ENCODE measurements around the gene ZNF584.
"Not testable (repeated sequence)": the region's sequence is repeated elsewhere in the genome, so short reads cannot be mapped to it uniquely, and the experiment has no call there.

Gene ZNF584

GRCh38 chr19:58386576-58387337, 21.7 kb upstream of the ZNF584 start, which contains the start of gene RPS5:
TSS of gene RPS5 (plus strand) at chr19:58387269. CDS start at chr19:58388138, 869 bp downstream.
- peak; percentile 94 for DNase-seq

GRCh38 chr19:58387338-58388174, 20.9 kb upstream of the ZNF584 start:
- DNase-seq = no peak

- no peak for DNase-seq
Observed at GRCh38 chr19:58388175-58388526, 20.3 kb upstream of the ZNF584 start.

- no peak for DNase-seq
Observed at GRCh38 chr19:58392945-58393724, 15.3 kb upstream of the ZNF584 start.

GRCh38 chr19:58393725-58394033, 14.8 kb upstream of the ZNF584 start:
- DNase-seq = no peak

GRCh38 chr19:58394821-58395219, 13.6 kb upstream of the ZNF584 start:
- no peak for DNase-seq

GRCh38 chr19:58395220-58395978, 13.1 kb upstream of the ZNF584 start, which contains the start of gene RNF225:
TSS of gene RNF225 (plus strand) at chr19:58395656. CDS start at chr19:58396090, 434 bp downstream.
- no peak for DNase-seq

GRCh38 chr19:58395979-58396627, 12.3 kb upstream of the ZNF584 start:
- DNase-seq = no peak

GRCh38 chr19:58396691-58397532, 11.5 kb upstream of the ZNF584 start:
- no peak for DNase-seq

- no peak for DNase-seq
Observed at GRCh38 chr19:58397533-58398037, 10.9 kb upstream of the ZNF584 start.

- DNase-seq = no peak
Observed at GRCh38 chr19:58398087-58398486, 10.4 kb upstream of the ZNF584 start.

- DNase-seq = no peak
Observed at GRCh38 chr19:58398545-58398944, 9.9 kb upstream of the ZNF584 start.

GRCh38 chr19:58399903-58400302, 8.5 kb upstream of the ZNF584 start:
- no peak for DNase-seq

- DNase-seq = no peak
Observed at GRCh38 chr19:58400316-58400915, 8.0 kb upstream of the ZNF584 start.

GRCh38 chr19:58400916-58401839, 7.3 kb upstream of the ZNF584 start:
- DNase-seq = peak; percentile 96

GRCh38 chr19:58401840-58402421, 6.5 kb upstream of the ZNF584 start:
- no peak for DNase-seq

- not testable (repeated sequence) for DNase-seq
Observed at GRCh38 chr19:58403920-58404478, 4.5 kb upstream of the ZNF584 start.

Measured in NCI-H524 treated with DMSO at 0.1 percent for 48 hours (cell line).